Measurements from ENCODE around the gene C6orf141.

Gene C6orf141

GRCh38 chr6:49546331-49546730, 4.1 kb upstream of the C6orf141 start:
- TF ChIP-seq CTCF (IDR thresholded peaks at IDR 0.05; ENCODE audit: extremely low read depth, insufficient read depth, missing control alignments) = no peak
- in situ Hi-C loops (cut with MboI; ENCODE audit: low pct_unique_long_range_greater_than_20kb, low sequenced_read_pairs, unreplicated experiment) = no loop called here
- DNase-seq (ENCODE audit: low spot score) = no peak

DNA sequence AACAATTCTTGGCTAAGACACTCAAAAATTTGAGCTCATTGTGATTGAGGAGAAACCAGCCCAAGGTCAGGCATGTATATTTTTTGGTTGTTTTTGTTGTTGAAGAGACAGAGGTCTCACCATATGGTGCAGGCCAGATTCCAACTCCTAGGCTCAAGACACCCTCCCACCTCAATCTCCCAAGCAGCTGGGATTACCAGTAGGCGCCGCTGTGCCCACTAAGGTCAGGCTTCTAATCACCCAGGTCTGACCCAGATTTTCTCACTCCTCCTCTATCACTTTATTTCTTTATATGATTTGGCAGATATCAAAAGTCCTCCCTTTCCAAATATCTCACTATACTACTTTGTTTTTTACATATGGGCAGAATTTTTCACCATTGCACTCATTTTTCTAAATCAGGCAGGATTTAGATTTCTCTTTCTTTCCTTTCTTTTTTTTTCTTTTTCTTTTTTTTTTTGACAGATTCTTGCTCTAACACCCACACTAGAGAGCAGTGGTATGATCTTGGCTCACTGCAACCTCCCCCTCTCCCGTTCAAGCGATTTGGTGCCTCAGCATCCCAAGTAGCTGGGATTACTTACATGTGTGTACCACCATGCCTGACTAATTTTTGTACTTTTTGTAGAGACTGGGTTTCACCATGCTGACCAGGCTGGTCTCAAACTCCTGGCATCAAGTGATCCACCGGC, 1.7 kb upstream of the C6orf141 start:
- in situ Hi-C loops (cut with MboI; ENCODE audit: low pct_unique_long_range_greater_than_20kb, low sequenced_read_pairs, unreplicated experiment) = no loop called here
- no peak for TF ChIP-seq CTCF (IDR thresholded peaks at IDR 0.05; ENCODE audit: extremely low read depth, insufficient read depth, missing control alignments)
- no peak for DNase-seq (ENCODE audit: low spot score)

DNA sequence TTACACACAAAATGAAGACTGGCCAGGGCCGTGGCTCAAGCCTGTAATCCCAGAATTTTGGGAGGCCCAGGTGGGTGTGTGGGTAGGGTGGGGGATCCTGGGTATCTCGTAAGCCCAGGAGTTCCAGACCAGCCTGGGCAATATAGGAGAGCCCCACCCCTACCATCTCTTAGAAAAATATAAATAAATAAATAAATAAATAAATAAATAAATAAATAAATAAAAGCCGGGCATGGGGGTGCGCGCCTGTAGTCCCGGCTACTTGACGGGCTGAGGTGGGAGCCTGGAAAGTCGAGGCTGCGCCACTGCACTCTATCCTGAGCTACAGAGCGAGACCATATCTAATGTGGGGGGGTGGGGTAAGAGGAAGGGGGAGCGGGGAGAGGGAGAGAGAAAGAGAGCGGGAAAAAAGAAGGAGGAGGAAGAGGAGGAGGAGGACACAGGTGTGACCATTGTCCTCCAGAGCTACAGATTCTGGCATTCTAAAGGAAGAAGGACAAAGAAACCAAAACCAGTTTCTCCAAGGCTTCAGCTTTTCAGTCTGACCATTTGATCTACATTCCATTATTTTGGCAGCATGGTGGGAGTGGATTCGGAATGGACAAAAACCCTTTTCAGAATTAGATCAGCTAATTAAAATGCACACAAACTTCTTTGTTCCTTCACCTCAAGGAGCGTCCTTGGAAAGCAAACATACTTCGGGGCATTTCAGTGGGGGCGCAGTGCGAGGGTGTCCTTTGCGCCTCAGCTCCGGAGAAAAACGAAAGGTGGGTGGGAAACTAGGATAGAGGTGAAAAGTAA, 577 bp upstream of the C6orf141 start:
- in situ Hi-C loops (cut with MboI; ENCODE audit: low pct_unique_long_range_greater_than_20kb, low sequenced_read_pairs, unreplicated experiment) = no loop called here
- no peak for DNase-seq (ENCODE audit: low spot score)
- no peak for TF ChIP-seq CTCF (IDR thresholded peaks at IDR 0.05; ENCODE audit: extremely low read depth, insufficient read depth, missing control alignments)

- no peak for TF ChIP-seq CTCF (IDR thresholded peaks at IDR 0.05; ENCODE audit: extremely low read depth, insufficient read depth, missing control alignments)
- in situ Hi-C loops (cut with MboI; ENCODE audit: low pct_unique_long_range_greater_than_20kb, low sequenced_read_pairs, unreplicated experiment) = no loop called here
- peak; percentile 12 for DNase-seq (ENCODE audit: low spot score)
Measured at GRCh38 chr6:49551078-49551865, 804 bp downstream of the C6orf141 start.

DNA sequence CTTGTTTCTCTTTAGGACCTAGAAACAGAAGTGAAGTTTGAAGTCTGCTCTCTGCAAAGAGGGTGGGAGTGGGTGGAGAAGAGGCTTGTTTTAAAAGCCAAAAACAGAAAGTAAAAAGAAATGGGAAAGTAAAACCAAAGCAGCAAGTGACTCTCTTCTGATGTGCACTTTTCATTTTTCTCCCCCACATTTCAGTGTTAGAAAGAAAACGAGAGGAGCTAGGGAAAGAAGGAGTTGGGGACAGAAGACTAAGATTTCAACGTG, 1.3 kb downstream of the C6orf141 start:
- TF ChIP-seq CTCF (IDR thresholded peaks at IDR 0.05; ENCODE audit: extremely low read depth, insufficient read depth, missing control alignments) = no peak
- in situ Hi-C loops (cut with MboI; ENCODE audit: low pct_unique_long_range_greater_than_20kb, low sequenced_read_pairs, unreplicated experiment) = no loop called here
- DNase-seq (ENCODE audit: low spot score) = peak; percentile 56

- in situ Hi-C loops (cut with MboI; ENCODE audit: low pct_unique_long_range_greater_than_20kb, low sequenced_read_pairs, unreplicated experiment) = no loop called here
- TF ChIP-seq CTCF (IDR thresholded peaks at IDR 0.05; ENCODE audit: extremely low read depth, insufficient read depth, missing control alignments) = no peak
- no peak for DNase-seq (ENCODE audit: low spot score)
Measured at GRCh38 chr6:49552596-49552995, 2.1 kb downstream of the C6orf141 start.

All from GM13977 (cell line).